ENCODE results near the gene TERB1.
"Not testable (repeated sequence)": the region's sequence is repeated elsewhere in the genome, so short reads cannot be mapped to it uniquely, and the experiment has no call there.

Gene TERB1

DNA sequence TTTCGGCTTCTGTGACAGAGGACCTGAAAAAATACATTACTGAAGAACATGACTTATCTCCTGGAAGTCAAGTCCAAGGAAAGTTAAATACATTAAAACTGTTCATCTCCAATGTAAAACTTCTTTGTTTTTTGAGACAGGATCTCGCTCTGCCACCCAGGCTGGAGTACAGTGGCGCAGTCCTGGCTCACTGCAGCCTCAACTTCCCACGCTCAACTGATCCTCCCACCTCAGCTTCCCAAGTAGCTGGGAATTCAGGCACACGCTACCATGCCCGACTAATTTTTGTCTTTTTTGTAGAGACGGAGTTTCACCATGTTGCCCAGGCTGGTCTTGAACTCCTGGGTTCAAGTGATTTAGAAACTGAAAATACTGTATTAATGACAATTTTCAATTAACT lies 9.7 kb upstream of the TERB1 start:
- Mint-ChIP-seq H3K27me3 (ENCODE audit: low read depth, poor library complexity) (no peaks in the 10 kb centered on the region), H3K4me1 (no peaks in the 10 kb centered on the region), H3K9me3 (no peaks in the 10 kb centered on the region), H3K4me3 (no peak overlapping the region), H3K27ac (peak overlapping the region; percentile 68), H3K36me3 (ENCODE audit: low read depth) (peaks cover 87% of the 10 kb centered on the region)
- DNase-seq = no peak
- TF ChIP-seq, protein P1, sequence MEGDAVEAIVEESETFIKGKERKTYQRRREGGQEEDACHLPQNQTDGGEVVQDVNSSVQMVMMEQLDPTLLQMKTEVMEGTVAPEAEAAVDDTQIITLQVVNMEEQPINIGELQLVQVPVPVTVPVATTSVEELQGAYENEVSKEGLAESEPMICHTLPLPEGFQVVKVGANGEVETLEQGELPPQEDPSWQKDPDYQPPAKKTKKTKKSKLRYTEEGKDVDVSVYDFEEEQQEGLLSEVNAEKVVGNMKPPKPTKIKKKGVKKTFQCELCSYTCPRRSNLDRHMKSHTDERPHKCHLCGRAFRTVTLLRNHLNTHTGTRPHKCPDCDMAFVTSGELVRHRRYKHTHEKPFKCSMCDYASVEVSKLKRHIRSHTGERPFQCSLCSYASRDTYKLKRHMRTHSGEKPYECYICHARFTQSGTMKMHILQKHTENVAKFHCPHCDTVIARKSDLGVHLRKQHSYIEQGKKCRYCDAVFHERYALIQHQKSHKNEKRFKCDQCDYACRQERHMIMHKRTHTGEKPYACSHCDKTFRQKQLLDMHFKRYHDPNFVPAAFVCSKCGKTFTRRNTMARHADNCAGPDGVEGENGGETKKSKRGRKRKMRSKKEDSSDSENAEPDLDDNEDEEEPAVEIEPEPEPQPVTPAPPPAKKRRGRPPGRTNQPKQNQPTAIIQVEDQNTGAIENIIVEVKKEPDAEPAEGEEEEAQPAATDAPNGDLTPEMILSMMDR (IDR thresholded peaks at IDR 0.05) = no peak

GRCh38 chr16:66810391-66810790 lies 9.0 kb upstream of the TERB1 start:
- Mint-ChIP-seq H3K9me3 (no peaks in the 10 kb centered on the region), H3K4me1 (no peaks in the 10 kb centered on the region), H3K27me3 (ENCODE audit: low read depth, poor library complexity) (no peaks in the 10 kb centered on the region), H3K27ac (no peak overlapping the region), H3K4me3 (no peak overlapping the region), H3K36me3 (ENCODE audit: low read depth) (peaks cover 88% of the 10 kb centered on the region)
- DNase-seq = no peak
- TF ChIP-seq, protein P1 (IDR thresholded peaks at IDR 0.05) = no peak

DNA sequence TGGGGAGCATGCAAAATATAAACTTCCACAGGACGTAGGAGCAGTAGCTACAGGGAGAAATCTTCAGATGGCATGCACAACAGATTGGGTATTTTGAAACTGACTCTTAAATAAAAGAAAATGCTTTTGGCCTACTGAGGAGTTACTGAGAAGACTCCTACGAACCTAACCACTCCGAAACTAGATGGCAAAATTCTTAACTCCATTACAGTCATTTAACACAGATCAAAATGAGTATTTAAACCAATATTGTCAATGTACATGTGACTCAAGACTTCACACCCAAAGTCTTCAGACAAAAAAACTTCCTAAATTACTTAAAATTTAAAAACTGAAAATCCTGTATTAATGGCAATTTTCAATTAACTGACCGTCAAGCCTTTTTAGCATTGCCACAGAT lies 8.4 kb upstream of the TERB1 start:
- H3K27ac Mint-ChIP-seq = no peak overlapping the region
- TF ChIP-seq, protein P1 (IDR thresholded peaks at IDR 0.05) = no peak
- H3K36me3 Mint-ChIP-seq (ENCODE audit: low read depth) = peaks cover 88% of the 10 kb centered on the region
- H3K4me3 Mint-ChIP-seq = no peak overlapping the region
- no peaks in the 10 kb centered on the region for H3K9me3 Mint-ChIP-seq
- no peaks in the 10 kb centered on the region for H3K4me1 Mint-ChIP-seq
- DNase-seq = no peak
- no peaks in the 10 kb centered on the region for H3K27me3 Mint-ChIP-seq (ENCODE audit: low read depth, poor library complexity)

DNA sequence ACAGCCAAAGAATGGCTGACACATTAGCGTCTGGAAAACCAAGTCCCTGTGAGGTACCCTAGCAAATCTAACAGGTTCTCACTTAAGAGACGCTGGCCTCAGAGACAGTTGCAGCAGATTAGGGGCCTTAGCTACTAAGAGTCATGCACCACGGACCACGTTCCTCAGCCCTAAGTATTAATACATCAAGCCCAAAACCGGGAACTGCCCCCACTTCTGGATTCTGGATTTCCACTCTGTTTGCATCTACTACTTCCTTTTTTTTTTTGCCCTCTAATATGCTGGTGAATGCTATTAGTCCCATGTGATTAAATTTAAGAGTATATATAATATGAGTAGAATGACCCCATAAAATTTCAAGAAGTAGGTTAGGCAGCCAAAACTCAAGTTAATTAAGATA lies 775 bp upstream of the TERB1 start:
- Mint-ChIP-seq H3K27ac (no peak overlapping the region), H3K36me3 (ENCODE audit: low read depth) (peaks cover 47% of the 10 kb centered on the region), H3K4me3 (no peak overlapping the region), H3K9me3 (no peaks in the 10 kb centered on the region), H3K4me1 (no peaks in the 10 kb centered on the region), H3K27me3 (ENCODE audit: low read depth, poor library complexity) (peaks cover 3% of the 10 kb centered on the region)
- DNase-seq = no peak
- TF ChIP-seq, protein P1 (IDR thresholded peaks at IDR 0.05) = no peak

DNA sequence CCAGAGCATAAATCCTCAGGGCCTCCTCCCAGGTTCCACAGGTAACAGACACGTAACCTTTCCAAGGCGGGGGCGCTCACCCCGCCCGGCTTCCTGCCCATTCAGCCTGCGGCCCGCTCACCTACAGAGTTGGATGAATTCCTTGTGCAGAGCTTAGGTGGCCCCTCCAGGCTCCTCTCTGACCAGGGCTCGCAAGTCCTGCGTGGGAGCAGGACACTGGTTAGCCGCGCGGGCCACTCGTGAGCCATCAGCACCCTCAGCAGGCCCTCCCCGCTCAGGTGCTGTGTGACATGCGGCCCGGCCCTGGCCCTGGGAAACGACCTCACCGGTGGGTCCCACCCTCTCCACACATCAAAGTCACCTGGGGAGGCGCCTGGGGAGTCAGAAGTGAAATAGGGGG lies 528 bp downstream of the TERB1 start:
- Mint-ChIP-seq H3K9me3 (no peaks in the 10 kb centered on the region), H3K4me3 (no peak overlapping the region)

DNA sequence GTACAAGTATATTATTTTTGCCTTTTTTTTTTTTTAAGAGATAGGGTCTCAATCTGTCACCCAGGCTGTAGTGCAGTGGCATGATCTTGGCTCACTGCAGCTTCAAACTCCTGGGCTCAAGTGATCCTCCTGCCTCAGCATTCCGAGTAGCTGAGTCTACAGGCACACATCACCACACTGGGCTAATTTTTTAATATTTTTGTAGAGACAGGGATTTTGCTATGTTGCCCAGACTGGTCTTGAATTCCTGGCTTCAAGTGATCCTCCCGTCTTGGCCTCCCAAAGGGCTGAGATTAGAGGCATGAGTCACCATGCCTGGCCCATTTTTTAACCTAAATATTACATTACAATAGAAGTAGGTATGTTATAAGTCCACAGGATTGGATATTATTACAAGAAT lies 3.2 kb downstream of the TERB1 start:
- no peaks in the 10 kb centered on the region for H3K4me1 Mint-ChIP-seq
- DNase-seq = no peak
- no peak overlapping the region for H3K27ac Mint-ChIP-seq
- H3K9me3 Mint-ChIP-seq = no peaks in the 10 kb centered on the region
- no peak overlapping the region for H3K4me3 Mint-ChIP-seq
- H3K36me3 Mint-ChIP-seq (ENCODE audit: low read depth) = peaks cover 11% of the 10 kb centered on the region
- peaks cover 11% of the 10 kb centered on the region for H3K27me3 Mint-ChIP-seq (ENCODE audit: low read depth, poor library complexity)
- TF ChIP-seq, protein P1 (IDR thresholded peaks at IDR 0.05) = no peak

More for the DNA sequence above, 528 bp downstream of the TERB1 start:
- no peak overlapping the region for H3K27ac Mint-ChIP-seq
- no peaks in the 10 kb centered on the region for H3K4me1 Mint-ChIP-seq
- H3K27me3 Mint-ChIP-seq (ENCODE audit: low read depth, poor library complexity) = peaks cover 4% of the 10 kb centered on the region
- H3K36me3 Mint-ChIP-seq (ENCODE audit: low read depth) = peaks cover 38% of the 10 kb centered on the region
- no peak for DNase-seq
- TF ChIP-seq, protein P1 (IDR thresholded peaks at IDR 0.05) = no peak

DNA sequence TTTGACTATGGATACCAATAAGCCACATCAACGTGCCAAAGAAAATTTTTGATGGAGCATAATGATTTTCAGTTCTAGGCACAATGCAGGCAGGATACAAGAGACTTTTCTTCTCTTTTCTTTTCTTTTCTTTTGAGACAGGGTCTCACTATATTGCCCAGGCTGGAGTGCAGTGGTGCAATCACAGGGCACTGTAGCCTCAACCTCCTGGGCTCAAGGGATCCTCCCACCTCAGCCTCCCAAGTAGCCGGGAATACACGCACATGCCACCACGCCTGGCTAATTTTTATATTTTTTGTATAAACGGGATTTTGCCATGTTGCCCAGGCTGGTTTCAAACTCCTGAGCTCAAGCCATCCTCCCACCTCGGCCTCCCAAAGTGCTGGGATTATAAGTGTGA lies 7.4 kb downstream of the TERB1 start:
- not testable (repeated sequence) for H3K9me3 Mint-ChIP-seq; H3K36me3 Mint-ChIP-seq (ENCODE audit: low read depth); H3K4me3 Mint-ChIP-seq; H3K4me1 Mint-ChIP-seq; DNase-seq; H3K27ac Mint-ChIP-seq
- H3K27me3 Mint-ChIP-seq (ENCODE audit: low read depth, poor library complexity) = peaks cover 24% of the 10 kb centered on the region

Data from nephron progenitor cell (in vitro differentiated cells).